GM12892 (cell line): ENCODE measurements around the gene KDM6A.
"Not testable (repeated sequence)": the region's sequence is repeated elsewhere in the genome, so short reads cannot be mapped to it uniquely, and the experiment has no call there.

Source experiments
- DNase-seq: peaks from one replicate; pipeline ENCODE4 v3.0.0; 2011; ENCODE audit not compliant: insufficient read length
- FAIRE-seq: peaks from 2 replicates; lab custom pipeline; 2011; peaks lifted over from hg19 to GRCh38; lab: Jason Lieb, UNC
- POLR2A ChIP-seq: IDR thresholded peaks from 2 replicates; pipeline ENCODE4 v1.6.1; 2011; ENCODE audit warnings: low read depth, low read length, control low read depth
- POLR2AphosphoS5 ChIP-seq: IDR thresholded peaks from 2 replicates; pipeline ENCODE4 v1.6.1; 2011; ENCODE audit warnings: low read depth, low read length, control low read depth
- TAF1 ChIP-seq: IDR thresholded peaks from 2 replicates; pipeline ENCODE4 v1.6.1; 2011; ENCODE audit warnings: low read depth, mild to moderate bottlenecking, control low read depth, low read length, borderline replicate concordance

Gene KDM6A

GRCh38 chrX:44873415-44874276 lies 658 bp downstream of the KDM6A start:
- FAIRE-seq (no peak), DNase-seq (peak; percentile 31)
- TF ChIP-seq POLR2A (peak; percentile 62; the same call in 1 of the 2 replicates), POLR2AphosphoS5 (peak; percentile 55; the same call in 1 of the 2 replicates), TAF1 (no peak)

- no peak for TF ChIP-seq POLR2AphosphoS5
- no peak for TF ChIP-seq POLR2A
- DNase-seq (no peak), FAIRE-seq (no peak)
Measured at GRCh38 chrX:44874420-44875184, 1.6 kb downstream of the KDM6A start.

DNA sequence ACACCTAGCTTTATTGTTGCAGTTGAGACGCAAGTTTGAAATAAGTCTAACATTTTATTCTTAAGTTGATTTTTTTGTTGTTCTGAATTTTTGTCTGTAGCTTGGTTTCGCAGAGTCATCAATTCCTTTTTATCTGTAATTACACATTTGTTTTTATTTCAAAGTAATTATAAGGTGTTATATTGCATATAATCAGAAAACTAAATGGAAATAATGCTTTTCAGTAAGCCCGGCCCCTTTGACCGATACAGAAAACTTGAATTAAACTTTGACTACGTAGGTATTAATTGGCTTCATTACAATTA lies 2.1 kb downstream of the KDM6A start:
- DNase-seq (no peak), FAIRE-seq (no peak)
- no peak for TF ChIP-seq TAF1
- no peak for TF ChIP-seq POLR2AphosphoS5
- TF ChIP-seq POLR2A: no peak

- no peak for TF ChIP-seq POLR2AphosphoS5
- DNase-seq: no peak
- no peak for FAIRE-seq
Measured at GRCh38 chrX:44876086-44876485, 3.1 kb downstream of the KDM6A start.

- TF ChIP-seq POLR2AphosphoS5 (no peak), POLR2A (no peak), TAF1 (no peak)
- FAIRE-seq (peak; percentile 81), DNase-seq (no peak)
Measured at GRCh38 chrX:44876767-44877166, 3.8 kb downstream of the KDM6A start.

- FAIRE-seq (peak; percentile 67), DNase-seq (no peak)
- no peak for TF ChIP-seq TAF1
- no peak for TF ChIP-seq POLR2AphosphoS5
- TF ChIP-seq POLR2A: no peak
Measured at GRCh38 chrX:44878780-44879179, 5.8 kb downstream of the KDM6A start.

- DNase-seq: no peak
- FAIRE-seq: no peak
- TF ChIP-seq TAF1 (no peak), POLR2AphosphoS5 (no peak), POLR2A (no peak)
Measured at GRCh38 chrX:44881549-44881948, 8.6 kb downstream of the KDM6A start.

GRCh38 chrX:44882635-44883034 lies 9.6 kb downstream of the KDM6A start:
- FAIRE-seq: no peak

GRCh38 chrX:44884944-44885343 lies 12.0 kb downstream of the KDM6A start:
- FAIRE-seq (no peak), DNase-seq (no peak)
- TF ChIP-seq POLR2AphosphoS5 (no peak), POLR2A (no peak), TAF1 (no peak)

More at GRCh38 chrX:44882635-44883034, 9.6 kb downstream of the KDM6A start:
- no peak for TF ChIP-seq POLR2AphosphoS5
- TF ChIP-seq POLR2A: no peak
- no peak for TF ChIP-seq TAF1
- no peak for DNase-seq

- TF ChIP-seq POLR2A (no peak), POLR2AphosphoS5 (no peak), TAF1 (no peak)
- FAIRE-seq (peak; percentile 21), DNase-seq (no peak)
Measured at GRCh38 chrX:44889824-44890223, 16.8 kb downstream of the KDM6A start.

- no peak for TF ChIP-seq POLR2AphosphoS5
- TF ChIP-seq POLR2A: no peak
- no peak for TF ChIP-seq TAF1
- DNase-seq (no peak), FAIRE-seq (no peak)
Measured at GRCh38 chrX:44890247-44890646, 17.3 kb downstream of the KDM6A start.

DNA sequence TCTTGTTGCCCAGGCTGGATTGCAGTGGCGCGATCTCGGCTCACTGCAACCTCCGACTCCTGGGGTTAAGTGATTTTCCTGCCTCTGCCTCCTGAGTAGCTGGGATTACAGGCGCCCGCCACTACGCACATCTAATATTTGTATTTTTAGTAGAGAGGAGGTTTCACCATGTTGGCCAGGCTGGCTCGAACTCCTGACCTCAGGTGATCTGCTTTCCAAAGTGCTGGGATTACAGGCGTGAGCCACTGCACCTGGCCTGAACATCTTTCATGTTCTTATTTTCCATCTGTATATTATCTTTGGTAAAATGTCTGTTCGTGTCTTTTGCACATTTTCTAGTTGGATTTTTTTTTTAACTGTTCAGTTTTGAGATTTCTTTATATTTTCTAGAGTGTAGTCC lies 17.7 kb downstream of the KDM6A start:
- not testable (repeated sequence) for FAIRE-seq, DNase-seq
